RWPE2 (cell line): ENCODE measurements around the gene BCL2L11.

Experiments used
- ATAC-seq: fragments of 200-7000 bp; cut with Tn5 transposase; 3 replicates; pipeline ENCODE4 v1.9.1; 2021; ENCODE audit warnings: low read depth
- DNase-seq: peaks from one replicate; pipeline ENCODE4 v3.0.0-alpha.2; 2020; ENCODE audit warnings: low spot score
- H3K27ac ChIP-seq: fragments of 450-650 bp; 2 replicates; pipeline ENCODE4 v1.5.1; 2017; ENCODE audit warnings: mild to moderate bottlenecking; ENCODE audit not compliant: poor library complexity, severe bottlenecking
- H3K27me3 ChIP-seq: fragments of 250-450 bp; sonication (Bioruptor Pico); 2 replicates; pipeline ENCODE4 v1.5.1; 2021; ENCODE audit warnings: mild to moderate bottlenecking, moderate library complexity; ENCODE audit not compliant: insufficient read depth, poor library complexity, severe bottlenecking
- H3K36me3 ChIP-seq: fragments of 250-450 bp; sonication (Bioruptor Pico); 2 replicates; pipeline ENCODE4 v1.5.1; 2020; ENCODE audit warnings: low read depth, mild to moderate bottlenecking, moderate library complexity
- H3K4me1 ChIP-seq: fragments of 250-450 bp; sonication (Bioruptor Pico); 2 replicates; pipeline ENCODE4 v1.5.1; 2021; ENCODE audit warnings: mild to moderate bottlenecking, moderate library complexity; ENCODE audit not compliant: insufficient read depth, poor library complexity, severe bottlenecking
- H3K4me3 ChIP-seq: fragments of 250-450 bp; sonication (Bioruptor Pico); 2 replicates; pipeline ENCODE4 v1.5.1; 2021; ENCODE audit warnings: mild to moderate bottlenecking, moderate library complexity; ENCODE audit not compliant: severe bottlenecking
- H3K9me3 ChIP-seq: fragments of 250-450 bp; sonication (Bioruptor Pico); 2 replicates; pipeline ENCODE4 v1.5.1; 2021; ENCODE audit warnings: mild to moderate bottlenecking, moderate library complexity; ENCODE audit not compliant: severe bottlenecking
- TF ChIP-seq, protein P1 (sequence below): fragments of 450-650 bp; IDR thresholded peaks from one replicate; pipeline ENCODE4 v1.5.1; 2017; ENCODE audit warnings: mild to moderate bottlenecking, moderate library complexity; ENCODE audit not compliant: poor library complexity, severe bottlenecking

BCL2L11 gene

DNA sequence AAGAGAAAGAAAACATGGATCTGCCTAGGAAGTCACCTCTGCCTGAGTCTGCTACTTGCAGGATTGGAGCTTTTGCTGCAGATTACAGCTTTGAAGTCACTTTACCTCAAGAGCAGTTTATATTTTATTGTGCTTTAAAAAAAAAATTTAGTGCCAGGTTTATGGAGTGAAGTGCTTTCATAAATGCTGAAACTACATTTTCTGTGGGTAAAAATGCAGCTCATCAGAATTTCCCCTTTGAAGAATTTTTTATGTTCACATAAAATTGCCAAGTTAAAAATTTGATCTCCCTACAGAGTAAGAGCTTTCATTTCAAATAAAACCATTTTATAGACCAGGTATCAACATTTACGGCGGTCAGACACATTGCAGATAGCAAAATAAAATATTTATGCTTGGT, 25.2 kb downstream of the BCL2L11 start:
- Histone ChIP-seq H3K4me3 (no peak overlapping the region), H3K27me3 (no peaks in the 10 kb centered on the region), H3K36me3 (peaks cover 7% of the 10 kb centered on the region), H3K4me1 (no peaks in the 10 kb centered on the region), H3K27ac (no peak overlapping the region), H3K9me3 (no peaks in the 10 kb centered on the region)
- TF ChIP-seq, protein P1, sequence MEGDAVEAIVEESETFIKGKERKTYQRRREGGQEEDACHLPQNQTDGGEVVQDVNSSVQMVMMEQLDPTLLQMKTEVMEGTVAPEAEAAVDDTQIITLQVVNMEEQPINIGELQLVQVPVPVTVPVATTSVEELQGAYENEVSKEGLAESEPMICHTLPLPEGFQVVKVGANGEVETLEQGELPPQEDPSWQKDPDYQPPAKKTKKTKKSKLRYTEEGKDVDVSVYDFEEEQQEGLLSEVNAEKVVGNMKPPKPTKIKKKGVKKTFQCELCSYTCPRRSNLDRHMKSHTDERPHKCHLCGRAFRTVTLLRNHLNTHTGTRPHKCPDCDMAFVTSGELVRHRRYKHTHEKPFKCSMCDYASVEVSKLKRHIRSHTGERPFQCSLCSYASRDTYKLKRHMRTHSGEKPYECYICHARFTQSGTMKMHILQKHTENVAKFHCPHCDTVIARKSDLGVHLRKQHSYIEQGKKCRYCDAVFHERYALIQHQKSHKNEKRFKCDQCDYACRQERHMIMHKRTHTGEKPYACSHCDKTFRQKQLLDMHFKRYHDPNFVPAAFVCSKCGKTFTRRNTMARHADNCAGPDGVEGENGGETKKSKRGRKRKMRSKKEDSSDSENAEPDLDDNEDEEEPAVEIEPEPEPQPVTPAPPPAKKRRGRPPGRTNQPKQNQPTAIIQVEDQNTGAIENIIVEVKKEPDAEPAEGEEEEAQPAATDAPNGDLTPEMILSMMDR: no peak
- ATAC-seq (no peak), DNase-seq (no peak)

DNA sequence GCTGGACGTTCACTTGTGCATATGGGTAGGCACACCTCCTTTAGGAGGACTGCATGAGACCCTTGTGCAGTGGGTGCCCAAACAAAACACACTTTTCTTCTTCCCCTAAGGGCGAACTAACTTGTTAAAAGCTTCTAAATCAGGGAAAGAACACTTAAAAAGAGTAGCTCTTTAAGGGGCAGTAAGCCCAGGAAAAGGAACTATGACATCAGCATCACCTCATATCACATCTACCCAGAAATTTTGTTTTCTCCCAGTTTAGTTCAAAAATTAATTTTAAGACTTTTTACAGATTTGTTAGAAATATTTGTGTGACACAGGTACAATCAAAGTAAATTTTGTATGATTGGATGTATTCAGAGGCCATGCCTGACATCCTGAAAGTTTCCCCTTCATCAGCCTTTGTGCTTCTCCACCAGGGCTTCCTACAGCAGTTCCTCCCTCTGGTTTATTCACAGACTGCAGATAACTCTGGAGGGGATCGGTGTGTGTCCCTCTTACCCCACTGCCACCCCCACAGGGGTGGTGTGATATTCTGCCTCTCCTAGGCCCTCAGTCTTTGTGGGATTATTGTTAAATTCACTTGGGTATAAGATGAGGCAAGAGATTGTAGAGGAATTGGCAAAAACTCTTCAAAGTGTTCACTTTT, 27.6 kb downstream of the BCL2L11 start:
- DNase-seq (no peak), ATAC-seq (no peak)
- Histone ChIP-seq H3K36me3 (peaks cover 12% of the 10 kb centered on the region), H3K4me3 (no peak overlapping the region), H3K27ac (no peak overlapping the region), H3K27me3 (no peaks in the 10 kb centered on the region), H3K9me3 (no peaks in the 10 kb centered on the region), H3K4me1 (no peaks in the 10 kb centered on the region)
- TF ChIP-seq, protein P1: no peak

DNA sequence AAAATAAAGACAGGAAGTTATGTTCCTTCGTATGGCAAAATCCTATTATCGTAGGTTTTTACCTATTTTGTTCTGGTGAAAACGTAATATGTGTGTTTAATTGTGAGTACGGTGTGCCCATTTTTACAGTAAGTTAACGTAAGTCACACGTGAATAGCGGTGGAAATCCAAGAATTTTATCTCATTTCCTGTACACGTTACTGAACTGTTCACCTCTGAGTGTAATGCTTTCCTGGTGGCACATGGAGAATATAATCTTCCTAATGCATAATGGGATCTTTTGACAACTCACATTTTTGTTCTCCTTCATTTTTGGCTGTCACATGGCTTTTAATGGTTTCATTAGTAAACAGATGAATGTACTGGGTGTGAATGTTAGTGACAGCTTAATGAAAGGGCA, 28.2 kb downstream of the BCL2L11 start:
- Histone ChIP-seq H3K27ac (no peak overlapping the region), H3K27me3 (no peaks in the 10 kb centered on the region), H3K4me1 (no peaks in the 10 kb centered on the region), H3K9me3 (no peaks in the 10 kb centered on the region), H3K36me3 (peaks cover 12% of the 10 kb centered on the region), H3K4me3 (no peak overlapping the region)
- TF ChIP-seq, protein P1: no peak
- DNase-seq: no peak
- no peak for ATAC-seq

DNA sequence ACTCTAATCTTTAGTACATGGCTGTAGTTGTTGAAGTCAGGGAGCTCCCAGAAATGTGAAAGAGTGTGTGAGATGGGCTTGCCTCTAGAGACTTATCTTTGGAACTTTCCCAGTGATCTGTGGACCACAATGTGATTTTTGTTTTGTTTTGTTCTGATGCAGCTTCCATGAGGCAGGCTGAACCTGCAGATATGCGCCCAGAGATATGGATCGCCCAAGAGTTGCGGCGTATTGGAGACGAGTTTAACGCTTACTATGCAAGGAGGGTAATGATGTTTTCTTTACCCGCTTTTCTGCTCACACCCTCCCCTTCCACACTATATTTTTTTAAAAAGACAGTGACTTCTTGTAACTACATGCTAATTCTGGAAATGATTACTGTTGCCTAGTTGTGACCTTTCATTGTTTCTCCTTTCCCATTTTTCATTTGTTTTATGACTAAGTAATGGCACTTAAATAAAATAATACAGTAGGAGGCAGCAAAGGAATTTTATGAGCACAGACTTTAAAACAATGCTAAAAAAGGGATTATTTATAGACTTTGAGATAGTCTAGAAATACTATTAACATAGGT, 29.3 kb downstream of the BCL2L11 start:
- no peak for ATAC-seq
- TF ChIP-seq, protein P1: no peak
- no peaks in the 10 kb centered on the region for H3K9me3 ChIP-seq
- no peaks in the 10 kb centered on the region for H3K4me1 ChIP-seq
- H3K4me3 ChIP-seq: no peak overlapping the region
- H3K36me3 ChIP-seq: peaks cover 12% of the 10 kb centered on the region
- H3K27ac ChIP-seq: no peak overlapping the region
- no peak for DNase-seq
- H3K27me3 ChIP-seq: no peaks in the 10 kb centered on the region

DNA sequence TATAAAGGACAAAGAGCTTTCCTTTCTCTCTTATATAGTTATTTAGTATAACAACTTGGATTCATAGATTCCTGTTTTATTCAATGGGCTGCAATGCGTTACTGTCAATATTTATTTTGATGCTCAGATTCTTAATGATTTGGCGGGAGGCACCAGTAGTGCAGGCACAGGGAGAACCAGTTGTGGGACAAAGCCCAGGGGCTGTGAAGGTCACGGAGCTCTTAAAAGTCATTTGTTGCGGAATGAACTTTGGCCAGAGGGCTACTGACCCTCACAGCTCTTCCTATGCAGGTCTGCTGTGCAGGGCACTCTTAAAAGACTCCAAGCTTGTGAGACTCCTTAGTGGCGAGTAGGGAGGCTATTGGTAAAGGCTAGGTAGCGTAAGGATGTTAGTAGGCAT, 34.0 kb downstream of the BCL2L11 start:
- Histone ChIP-seq H3K27ac (no peak overlapping the region), H3K27me3 (no peaks in the 10 kb centered on the region), H3K4me3 (no peak overlapping the region), H3K9me3 (no peaks in the 10 kb centered on the region), H3K4me1 (peaks cover 10% of the 10 kb centered on the region), H3K36me3 (peaks cover 12% of the 10 kb centered on the region)
- DNase-seq (no peak), ATAC-seq (no peak)
- TF ChIP-seq, protein P1: no peak
